OCI-LY7 (cell line): ENCODE results near the gene ACAP3. TPM values are rescaled to one million over a fixed set of nuclear protein-coding genes. Genes with fewer than 3 reads are reported as not detected.
A peak's percentile ranks its signal among the peaks of the same experiment; 100 is the strongest.

Experiments
- BruUV-seq: library from RNA; stranded (reverse); fragments of 400-500 nt; replicated peaks from 2 replicates; lab custom pipeline; 2021; lab: Mats Ljungman, UMichigan
- CTCF ChIA-PET: fragments of 300-600 bp; sonication (Branson Sonifier 250); formaldehyde crosslinking; loops from one replicate; lab custom pipeline; 2022; ENCODE audit warnings: antibody characterized with exemption; ENCODE audit not compliant: unreplicated experiment; lab: Charles Lee
- POLR2A ChIA-PET: fragments of 300-600 bp; sonication (Branson Sonifier 250); formaldehyde crosslinking; loops from one replicate; lab custom pipeline; 2022; ENCODE audit warnings: antibody characterized with exemption; lab: Charles Lee
- DNase-seq: peaks from one replicate; pipeline ENCODE4 v3.0.0-alpha.2; 2015; ENCODE audit warnings: low spot score
- H2AFZ ChIP-seq: fragments of 200-600 bp; sonication (generic), shearing (Covaris generic); 2 replicates; pipeline ENCODE4 v1.6.1; 2014; ENCODE audit warnings: mild to moderate bottlenecking, antibody characterized with exemption, low read length, moderate library complexity
- H3K27ac ChIP-seq: fragments of 200-600 bp; sonication (generic); 2 replicates; pipeline ENCODE4 v1.5.1; 2014; ENCODE audit warnings: mixed run types, low read depth, mild to moderate bottlenecking, moderate library complexity, low read length, inconsistent platforms; ENCODE audit not compliant: poor library complexity, severe bottlenecking
- H3K36me3 ChIP-seq: fragments of 200-600 bp; sonication (generic); 2 replicates; pipeline ENCODE4 v1.6.1; 2014; ENCODE audit warnings: mild to moderate bottlenecking, antibody characterized with exemption, low read length, moderate library complexity, mixed read lengths; ENCODE audit not compliant: insufficient read depth
- H3K4me1 ChIP-seq: fragments of 200-600 bp; sonication (generic); 2 replicates; pipeline ENCODE4 v1.5.1; 2014; ENCODE audit warnings: mild to moderate bottlenecking, low read length; ENCODE audit not compliant: insufficient read depth, poor library complexity, severe bottlenecking
- H3K4me2 ChIP-seq: fragments of 200-600 bp; sonication (generic); 2 replicates; pipeline ENCODE4 v1.6.1; 2014; ENCODE audit warnings: mild to moderate bottlenecking, low read length
- H3K4me3 ChIP-seq: fragments of 200-600 bp; sonication (generic); 2 replicates; pipeline ENCODE4 v1.5.1; 2014; ENCODE audit warnings: mild to moderate bottlenecking, low read depth, low read length; ENCODE audit not compliant: poor library complexity, severe bottlenecking
- H3K79me2 ChIP-seq: fragments of 200-600 bp; sonication (generic); 2 replicates; pipeline ENCODE4 v1.6.1; 2016; ENCODE audit warnings: low read depth, mild to moderate bottlenecking, low read length, moderate library complexity, mixed read lengths; ENCODE audit not compliant: insufficient read depth
- H3K9me2 ChIP-seq: fragments of 200-600 bp; sonication (generic); 2 replicates; pipeline ENCODE4 v1.6.1; 2016; ENCODE audit warnings: mild to moderate bottlenecking, low read length, mixed read lengths; ENCODE audit not compliant: insufficient read depth
- H3K9me3 ChIP-seq: fragments of 200-600 bp; sonication (generic); 2 replicates; pipeline ENCODE4 v1.6.1; 2014; ENCODE audit warnings: mild to moderate bottlenecking, mixed run types, low read length, mixed read lengths
- H4K20me1 ChIP-seq: fragments of 200-600 bp; sonication (generic); 2 replicates; pipeline ENCODE4 v1.6.1; 2014; ENCODE audit warnings: mild to moderate bottlenecking, antibody characterized with exemption, low read length, moderate library complexity, mixed read lengths; ENCODE audit not compliant: insufficient read depth
- EZH2phosphoT487 ChIP-seq: fragments of 200-600 bp; sonication (generic); IDR thresholded peaks from 2 replicates; pipeline ENCODE4 v1.6.1; 2018; ENCODE audit warnings: low read depth, borderline replicate concordance, mild to moderate bottlenecking, mixed run types, antibody characterized with exemption, low read length, moderate library complexity, mixed read lengths
- intact Hi-C: fragments of 100-400 bp; cut with micrococcal nuclease; formaldehyde crosslinking; loops from one replicate; pipeline ENCODE4 v1.10.0; 2022; ENCODE audit not compliant: unreplicated experiment
- total RNA-seq, 2 experiments: library from RNA; depleted of rRNA in 1 of 2; stranded (reverse); fragments of >200 nt in 1 of 2; shearing (Covaris generic) in 1 of 2; gene quantifications; 2 replicates each; pipeline ENCODE4 v1.2.3, GENCODE V29; 2014 to 2022
- TF ChIP-seq, protein P1 (sequence below): fragments of 200-600 bp; sonication (generic); conservative IDR thresholded peaks from 2 replicates; pipeline ENCODE4 v1.5.1; 2014; ENCODE audit warnings: mild to moderate bottlenecking, antibody characterized with exemption, low read length, moderate library complexity, mixed read lengths

ACAP3 gene
- total RNA-seq, 2 experiments from 2014 or later = 26.3 to 47.6 TPM

- intact Hi-C loops = no loop called here
- Histone ChIP-seq H3K27ac (no peak overlapping the region), H3K36me3 (peaks cover 25% of the 10 kb centered on the region; the same call in 1 of the 2 replicates), H3K9me2 (no peaks in the 10 kb centered on the region), H2AFZ (no peak overlapping the region), H3K4me1 (peaks cover 19% of the 10 kb centered on the region), H3K4me2 (no peak overlapping the region), H3K9me3 (no peaks in the 10 kb centered on the region), H3K4me3 (no peak overlapping the region), H4K20me1 (no peaks in the 10 kb centered on the region), H3K79me2 (peaks cover 17% of the 10 kb centered on the region)
- DNase-seq = no peak
- BruUV-seq = no TSS peak
- ChIA-PET POLR2A (no interaction called here), CTCF (no interaction called here)
- TF ChIP-seq, protein P1, sequence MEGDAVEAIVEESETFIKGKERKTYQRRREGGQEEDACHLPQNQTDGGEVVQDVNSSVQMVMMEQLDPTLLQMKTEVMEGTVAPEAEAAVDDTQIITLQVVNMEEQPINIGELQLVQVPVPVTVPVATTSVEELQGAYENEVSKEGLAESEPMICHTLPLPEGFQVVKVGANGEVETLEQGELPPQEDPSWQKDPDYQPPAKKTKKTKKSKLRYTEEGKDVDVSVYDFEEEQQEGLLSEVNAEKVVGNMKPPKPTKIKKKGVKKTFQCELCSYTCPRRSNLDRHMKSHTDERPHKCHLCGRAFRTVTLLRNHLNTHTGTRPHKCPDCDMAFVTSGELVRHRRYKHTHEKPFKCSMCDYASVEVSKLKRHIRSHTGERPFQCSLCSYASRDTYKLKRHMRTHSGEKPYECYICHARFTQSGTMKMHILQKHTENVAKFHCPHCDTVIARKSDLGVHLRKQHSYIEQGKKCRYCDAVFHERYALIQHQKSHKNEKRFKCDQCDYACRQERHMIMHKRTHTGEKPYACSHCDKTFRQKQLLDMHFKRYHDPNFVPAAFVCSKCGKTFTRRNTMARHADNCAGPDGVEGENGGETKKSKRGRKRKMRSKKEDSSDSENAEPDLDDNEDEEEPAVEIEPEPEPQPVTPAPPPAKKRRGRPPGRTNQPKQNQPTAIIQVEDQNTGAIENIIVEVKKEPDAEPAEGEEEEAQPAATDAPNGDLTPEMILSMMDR = no peak
- TF ChIP-seq EZH2phosphoT487 = no peak
Measured at GRCh38 chr1:1328254-1328653, 20.5 kb upstream of the ACAP3 start.

- H4K20me1 ChIP-seq = peaks cover 3% of the 10 kb centered on the region; the same call in 1 of the 2 replicates
- no peak overlapping the region for H2AFZ ChIP-seq
- H3K79me2 ChIP-seq = peaks cover 23% of the 10 kb centered on the region
- H3K36me3 ChIP-seq = peaks cover 25% of the 10 kb centered on the region; the same call in 1 of the 2 replicates
- peaks cover 25% of the 10 kb centered on the region for H3K4me1 ChIP-seq
- H3K9me2 ChIP-seq = no peaks in the 10 kb centered on the region
- H3K4me3 ChIP-seq = no peak overlapping the region
- H3K4me2 ChIP-seq = no peak overlapping the region
- intact Hi-C loops = no loop called here
- ChIA-PET CTCF (no interaction called here), POLR2A (no interaction called here)
- H3K9me3 ChIP-seq = no peaks in the 10 kb centered on the region
- TF ChIP-seq EZH2phosphoT487 = no peak
- TF ChIP-seq, protein P1 = no peak
- DNase-seq = no peak
- no peak overlapping the region for H3K27ac ChIP-seq
- BruUV-seq = TSS peak; percentile 61
Measured at GRCh38 chr1:1327291-1327690, 19.6 kb upstream of the ACAP3 start.

GRCh38 chr1:1326075-1326605 is 18.4 kb upstream of the ACAP3 start:
- TF ChIP-seq EZH2phosphoT487 = no peak
- TF ChIP-seq, protein P1 = no peak
- CTCF ChIA-PET = no interaction called here
- H3K9me3 ChIP-seq = no peaks in the 10 kb centered on the region
- H3K79me2 ChIP-seq = peaks cover 35% of the 10 kb centered on the region
- H2AFZ ChIP-seq = no peak overlapping the region
- H4K20me1 ChIP-seq = peaks cover 3% of the 10 kb centered on the region; the same call in 1 of the 2 replicates
- H3K4me1 ChIP-seq = peaks cover 25% of the 10 kb centered on the region
- no TSS peak for BruUV-seq
- intact Hi-C loops = no loop called here
- peak overlapping the region; percentile 95 for H3K4me2 ChIP-seq
- H3K27ac ChIP-seq = peak overlapping the region; percentile 36
- peak; percentile 40 for DNase-seq
- POLR2A ChIA-PET = no interaction called here
- peak overlapping the region; percentile 84 for H3K4me3 ChIP-seq
- no peaks in the 10 kb centered on the region for H3K9me2 ChIP-seq
- peaks cover 35% of the 10 kb centered on the region; the same call in 1 of the 2 replicates for H3K36me3 ChIP-seq
